NCI-H1417 (cell line): Measurements from ENCODE around the gene ARL8B.
"Not testable (repeated sequence)": the region's sequence is repeated elsewhere in the genome, so short reads cannot be mapped to it uniquely, and the experiment has no call there.

ENCODE experiments used
- DNase-seq, 3 experiments: peaks; one replicate each; lab custom pipeline; 2025; lab: John Stamatoyannopoulos, UW

Gene ARL8B

DNA sequence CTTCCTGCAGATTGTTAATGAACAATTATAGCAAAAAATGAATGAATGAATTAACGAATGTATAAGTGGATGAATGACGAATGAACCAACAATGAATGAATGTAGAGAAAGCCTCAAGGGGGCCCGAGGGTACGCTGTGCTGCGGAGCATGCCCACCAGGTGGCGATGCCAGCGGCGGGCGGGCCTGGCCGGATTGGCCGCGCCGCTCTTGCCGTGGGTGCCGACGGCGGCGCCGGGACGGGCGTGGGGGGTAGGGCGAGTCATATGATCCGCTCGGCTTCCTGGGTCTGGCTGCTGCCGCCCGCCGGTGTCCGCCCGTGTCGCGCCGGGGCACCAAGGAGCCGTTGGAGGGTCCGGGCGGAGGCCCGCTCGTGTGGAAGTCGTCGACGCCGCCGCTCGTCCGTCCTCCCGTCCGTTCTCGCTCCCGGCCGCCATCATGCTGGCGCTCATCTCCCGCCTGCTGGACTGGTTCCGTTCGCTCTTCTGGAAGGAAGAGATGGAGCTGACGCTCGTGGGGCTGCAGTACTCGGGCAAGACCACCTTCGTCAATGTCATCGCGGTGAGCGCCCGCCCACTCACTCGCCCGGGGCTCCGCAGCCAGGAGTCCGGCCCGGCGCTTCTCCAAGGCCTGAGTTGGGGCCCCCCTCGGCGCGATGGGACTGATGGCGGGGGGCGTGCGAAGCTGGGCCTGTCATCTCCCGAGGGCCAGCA, at the start of gene ARL8B:
Gene ARL8B (plus strand): TSS at position 263 of the 711 bp plus-strand sequence. CDS start 174 bp downstream, at position 437.
- peak; percentile 73 to 81 (median 81) for DNase-seq

DNA sequence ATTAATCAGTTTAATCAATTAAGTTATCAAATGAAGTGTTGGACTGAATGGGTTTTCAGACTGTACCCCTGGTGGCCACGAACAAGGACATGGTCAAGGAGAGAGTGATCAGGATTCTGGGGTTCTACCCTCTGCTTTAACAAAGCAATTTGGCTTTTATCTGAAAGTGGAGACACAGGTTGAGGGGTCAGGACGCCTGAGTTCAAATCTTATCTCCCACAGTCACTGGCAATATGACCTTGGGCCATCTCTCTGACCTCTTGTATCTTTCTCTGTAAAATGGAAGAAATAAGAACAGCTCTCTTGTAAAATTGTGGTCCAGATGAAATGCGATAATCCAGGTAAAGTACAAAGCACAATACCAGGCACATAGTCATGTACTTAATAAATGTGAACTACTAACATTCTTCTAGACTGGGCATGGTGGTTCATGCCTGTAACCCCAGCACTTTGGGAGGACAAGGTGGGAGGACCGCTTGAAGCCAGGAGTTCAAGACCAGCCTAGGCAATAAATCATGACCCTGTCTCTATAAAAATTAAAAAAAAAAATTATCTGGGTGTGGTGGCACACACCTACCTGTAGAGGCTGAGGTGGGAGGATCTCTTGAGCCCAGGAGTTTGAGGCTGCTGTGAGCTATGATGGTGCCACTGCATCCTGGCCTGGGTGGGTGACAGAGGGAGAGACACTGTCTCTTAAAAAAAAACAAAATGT, 48.6 kb upstream of the ARL8B start:
- no peak for DNase-seq

DNA sequence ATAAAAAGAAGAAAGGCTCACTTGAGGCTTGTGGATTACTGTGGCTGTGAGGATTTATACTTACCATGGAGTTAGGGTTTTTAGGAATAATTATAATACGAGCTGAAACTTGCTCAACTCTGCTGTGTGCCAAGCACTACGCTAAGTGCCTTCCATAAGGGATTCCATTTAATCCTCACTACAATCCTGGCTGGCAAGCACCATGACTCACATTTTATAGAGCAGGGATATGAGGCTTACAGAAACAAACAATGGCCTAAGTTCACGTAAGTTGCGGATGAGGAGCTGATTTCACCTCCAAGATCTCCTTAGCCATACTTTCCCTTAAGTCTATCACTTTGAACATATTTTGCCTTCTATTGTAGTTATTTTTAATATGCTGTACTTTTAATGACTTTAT, 43.9 kb upstream of the ARL8B start:
- no peak for DNase-seq

DNA sequence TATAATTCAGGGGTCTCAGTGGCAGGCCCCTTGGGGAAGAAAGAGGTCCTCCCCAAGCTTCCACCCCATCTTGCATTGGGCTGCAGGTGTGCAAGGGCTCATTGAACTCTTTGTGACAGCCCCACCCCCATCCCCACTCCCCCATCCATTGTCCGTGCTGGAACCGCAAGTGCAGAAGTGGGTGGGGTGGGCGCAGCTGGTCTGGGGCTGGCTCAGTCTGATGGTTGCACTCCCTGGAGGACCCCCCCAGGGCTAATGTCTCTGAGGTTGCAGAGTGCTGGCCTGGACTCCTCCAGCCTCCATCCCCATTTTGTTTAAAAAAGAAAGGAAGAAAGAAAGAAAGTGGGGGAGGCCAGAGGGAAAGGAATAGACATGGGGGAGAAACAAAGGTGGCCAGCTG, 42.3 kb upstream of the ARL8B start:
- DNase-seq: no peak

DNA sequence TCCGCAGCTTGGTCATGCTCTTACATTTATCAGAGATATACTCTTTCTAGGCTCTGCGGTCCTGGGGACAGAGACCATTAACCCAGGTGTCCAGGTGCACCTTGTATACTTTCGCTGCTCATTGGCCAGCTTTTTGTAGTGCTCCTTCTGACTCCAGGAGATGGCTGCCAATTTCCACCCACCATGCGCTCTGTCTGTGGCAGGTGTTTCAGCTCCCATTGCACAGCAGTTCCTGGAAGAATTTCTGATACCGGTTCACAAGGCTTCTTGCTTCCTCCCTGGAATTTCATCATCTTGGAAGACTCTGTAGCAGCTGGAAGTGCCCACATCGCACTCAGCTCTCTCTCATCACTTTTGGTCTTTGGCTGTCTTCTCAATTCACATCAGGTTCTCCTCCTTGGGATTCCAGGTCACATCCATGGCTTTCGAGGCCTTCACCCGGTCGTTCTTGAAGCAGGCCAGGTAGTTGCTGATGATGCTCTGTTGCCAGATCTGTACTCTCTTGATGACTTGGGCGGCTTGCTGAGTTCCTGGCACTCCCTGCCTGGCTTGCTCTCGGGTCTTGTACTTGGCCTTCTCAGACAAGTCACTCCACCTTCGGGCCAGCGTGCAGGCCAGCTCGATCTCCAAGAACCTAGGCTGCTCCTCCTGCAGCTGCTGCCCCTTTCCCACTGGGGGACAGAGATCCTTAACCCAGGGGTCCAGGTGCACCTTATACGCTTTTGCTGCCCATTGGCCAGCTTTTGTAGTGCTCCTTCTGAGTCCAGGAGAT, 41.1 kb upstream of the ARL8B start:
- no peak for DNase-seq

DNA sequence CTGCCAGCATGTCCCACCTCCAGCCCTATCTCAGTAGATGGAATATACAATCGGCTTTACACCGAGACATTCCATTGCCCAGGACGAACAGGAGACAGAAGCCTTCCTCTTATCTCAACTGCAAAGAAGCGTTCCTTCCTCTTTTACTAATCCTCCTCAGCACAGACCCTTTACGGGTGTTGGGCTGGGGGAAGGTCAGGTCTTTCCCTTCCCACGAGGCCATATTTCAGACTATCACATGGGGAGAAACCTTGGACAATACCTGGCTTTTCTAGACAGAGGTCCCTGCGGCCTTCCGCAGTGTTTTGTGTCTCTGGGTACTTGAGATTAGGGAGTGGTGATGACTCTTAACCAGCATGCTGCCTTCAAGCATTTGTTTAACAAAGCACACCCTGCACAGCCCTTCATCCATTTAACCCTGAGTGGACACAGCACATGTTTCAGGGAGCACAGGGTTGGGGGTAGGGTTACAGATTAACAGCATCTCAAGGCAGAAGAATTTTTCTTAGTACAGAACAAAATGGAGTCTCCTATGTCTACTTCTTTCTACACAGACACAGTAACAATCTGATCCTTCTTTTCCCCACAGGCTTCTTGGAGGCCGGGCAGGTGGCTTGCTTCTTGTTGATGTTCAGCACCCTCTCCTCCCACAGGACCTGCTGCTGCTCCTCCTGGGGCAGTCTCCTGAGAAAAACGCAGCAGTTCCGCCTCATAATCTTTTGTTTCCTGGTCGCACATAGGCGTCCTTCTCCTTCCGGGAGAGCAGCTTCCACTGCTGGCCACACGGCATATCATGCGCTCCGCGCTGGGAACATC, 39.9 kb upstream of the ARL8B start:
- not testable (repeated sequence) for DNase-seq

DNA sequence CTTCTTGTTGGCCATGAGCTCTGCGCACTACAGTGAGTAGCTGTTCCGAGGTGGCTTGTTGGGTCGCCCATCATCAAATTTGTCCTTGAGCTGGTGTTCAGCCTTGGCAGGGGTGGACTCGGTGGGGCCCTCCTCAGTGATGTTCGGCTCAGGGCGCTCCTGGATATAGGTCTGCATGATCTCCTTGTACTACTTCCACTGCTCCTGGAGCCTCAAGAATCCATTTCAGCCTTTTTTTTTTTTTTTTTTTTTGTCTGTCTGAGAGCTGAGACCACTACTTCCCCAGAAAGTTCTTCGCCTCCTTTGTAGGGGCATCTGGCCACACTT, 39.3 kb upstream of the ARL8B start:
- DNase-seq: no peak

DNA sequence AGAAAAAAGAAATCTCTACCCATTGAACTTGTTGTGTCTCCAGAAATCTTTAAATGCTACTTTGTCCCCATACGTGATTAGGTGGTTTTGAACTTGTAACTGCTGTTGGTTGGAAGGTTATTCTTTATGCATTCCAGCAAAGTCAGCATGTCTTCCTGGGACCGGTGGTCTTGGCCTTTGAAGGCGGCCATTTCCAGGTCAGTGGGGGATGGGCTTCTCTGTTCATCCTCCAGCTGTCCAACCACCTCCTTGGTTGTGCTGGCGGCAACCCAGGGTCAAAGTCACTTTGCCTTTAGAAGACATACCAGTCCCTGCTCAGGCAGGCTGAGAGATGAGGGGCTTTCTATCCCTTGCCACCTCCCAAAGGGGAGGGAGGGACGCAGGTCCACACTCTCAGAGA, 37.9 kb upstream of the ARL8B start:
- no peak for DNase-seq

DNA sequence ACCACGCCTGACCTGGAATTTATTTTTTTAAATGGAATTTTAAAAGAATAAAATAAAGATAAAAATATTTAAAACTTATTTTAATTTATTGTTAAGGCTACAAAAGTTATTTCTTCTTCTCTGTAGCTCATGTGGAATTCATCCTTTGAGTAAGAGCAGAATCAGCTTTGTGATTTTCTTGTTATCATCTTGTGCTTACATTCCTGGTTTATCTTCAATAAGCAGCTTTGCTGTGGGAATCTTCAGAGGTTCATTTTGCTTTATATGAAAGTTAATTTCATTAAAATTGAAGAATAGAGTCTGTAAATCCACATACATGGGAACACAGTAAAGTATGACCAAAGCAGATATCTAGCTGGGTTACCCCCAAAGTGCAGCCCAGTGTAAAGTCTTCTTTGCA, 35.4 kb upstream of the ARL8B start:
- DNase-seq: no peak

DNA sequence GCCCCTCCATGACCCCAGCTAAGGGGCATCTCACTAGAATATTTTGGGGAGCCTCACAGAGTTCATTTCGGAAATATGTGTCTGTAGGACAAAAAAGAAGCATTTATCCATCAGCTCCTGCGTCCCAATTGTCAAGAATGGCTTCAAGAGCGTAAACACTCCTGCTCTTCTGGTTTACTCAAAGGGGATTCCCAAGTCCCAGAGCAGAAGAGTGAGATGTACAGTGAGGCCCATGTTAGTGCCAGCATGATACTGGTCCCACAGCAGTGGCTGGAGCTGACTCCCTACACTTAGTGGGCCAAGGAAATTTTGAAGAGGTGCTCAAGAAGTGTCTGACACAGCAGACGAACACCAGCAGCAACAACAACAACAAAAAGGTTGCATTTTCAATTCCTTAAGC, 34.9 kb upstream of the ARL8B start:
- no peak for DNase-seq

DNA sequence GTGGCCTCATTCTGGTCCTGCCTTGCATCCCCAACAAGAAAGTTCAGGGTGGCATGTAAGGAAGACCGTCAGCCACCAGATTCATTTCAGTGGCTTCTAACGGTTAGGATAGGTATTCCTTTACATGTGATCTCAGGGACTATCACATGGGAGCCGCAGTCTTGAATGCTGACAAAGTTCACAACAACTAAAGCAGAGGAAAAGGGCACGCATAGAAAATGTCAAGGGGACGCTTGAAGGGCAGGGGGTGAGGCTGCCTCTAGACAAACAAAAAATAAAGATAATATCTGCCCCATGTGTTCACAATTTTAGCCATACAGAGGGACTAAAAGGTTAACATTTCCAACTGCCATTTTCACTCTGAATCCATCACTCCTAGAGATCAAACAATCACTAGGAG, 31.9 kb upstream of the ARL8B start:
- DNase-seq: peak in 1 of 3 experiments; percentile 13

DNA sequence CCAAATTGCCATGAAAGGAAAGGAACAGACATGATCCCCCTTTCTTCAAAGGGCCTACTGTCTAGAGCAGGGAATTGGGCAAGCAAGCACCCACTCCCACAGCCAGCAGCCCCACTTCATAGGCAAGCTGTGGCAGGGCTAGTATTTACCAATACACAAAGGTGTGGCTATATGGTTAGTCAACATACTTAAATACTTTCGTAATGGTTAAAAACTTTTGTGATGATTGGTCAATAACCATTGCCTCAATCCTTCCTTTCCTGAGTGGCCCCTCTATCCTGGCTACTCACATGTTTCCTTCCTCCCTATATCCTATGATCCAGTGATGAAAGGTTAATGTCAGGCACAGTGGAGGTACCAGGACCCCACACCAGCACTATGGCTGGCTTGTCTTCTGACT, 30.1 kb upstream of the ARL8B start:
- DNase-seq: no peak

DNA sequence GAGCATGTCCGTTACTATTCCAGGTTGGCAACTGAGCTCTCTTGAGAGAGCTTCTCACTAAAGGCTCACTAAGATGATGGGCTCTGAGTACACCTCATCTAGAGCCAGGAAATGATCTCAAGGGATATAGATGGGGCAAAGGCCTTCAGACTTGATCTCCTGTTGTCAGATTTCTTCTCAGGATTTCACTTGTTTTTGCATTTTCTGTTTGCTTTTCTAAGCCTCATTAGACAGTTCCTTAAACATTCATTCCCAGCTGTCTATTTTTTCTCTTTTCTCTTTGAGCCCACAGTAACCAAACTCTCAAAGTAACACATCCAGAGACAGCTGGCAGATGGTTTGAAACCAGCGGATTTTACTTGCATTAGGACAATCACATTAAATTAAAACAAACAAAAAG, 28.4 kb upstream of the ARL8B start:
- no peak for DNase-seq

DNA sequence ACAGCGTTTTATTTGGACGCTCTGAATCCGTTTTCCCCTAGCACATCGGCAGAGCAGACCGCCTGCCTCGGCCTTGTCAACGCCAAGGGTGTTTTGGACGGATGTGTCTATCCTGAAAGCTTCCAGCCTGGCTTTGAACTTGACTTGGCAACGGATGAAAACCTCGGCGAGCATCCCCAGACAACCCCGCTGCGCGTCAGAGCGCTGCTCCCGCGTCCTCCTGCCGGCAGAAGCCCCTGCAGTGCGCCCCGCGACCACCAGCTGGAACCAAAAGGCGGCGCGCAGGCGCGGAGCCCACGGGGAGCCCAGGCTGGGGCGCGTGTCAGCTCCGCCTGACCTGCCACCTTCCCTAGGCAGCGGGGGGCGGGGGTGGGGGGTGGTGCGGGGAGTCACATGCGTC, 26.2 kb upstream of the ARL8B start:
- DNase-seq: no peak

DNA sequence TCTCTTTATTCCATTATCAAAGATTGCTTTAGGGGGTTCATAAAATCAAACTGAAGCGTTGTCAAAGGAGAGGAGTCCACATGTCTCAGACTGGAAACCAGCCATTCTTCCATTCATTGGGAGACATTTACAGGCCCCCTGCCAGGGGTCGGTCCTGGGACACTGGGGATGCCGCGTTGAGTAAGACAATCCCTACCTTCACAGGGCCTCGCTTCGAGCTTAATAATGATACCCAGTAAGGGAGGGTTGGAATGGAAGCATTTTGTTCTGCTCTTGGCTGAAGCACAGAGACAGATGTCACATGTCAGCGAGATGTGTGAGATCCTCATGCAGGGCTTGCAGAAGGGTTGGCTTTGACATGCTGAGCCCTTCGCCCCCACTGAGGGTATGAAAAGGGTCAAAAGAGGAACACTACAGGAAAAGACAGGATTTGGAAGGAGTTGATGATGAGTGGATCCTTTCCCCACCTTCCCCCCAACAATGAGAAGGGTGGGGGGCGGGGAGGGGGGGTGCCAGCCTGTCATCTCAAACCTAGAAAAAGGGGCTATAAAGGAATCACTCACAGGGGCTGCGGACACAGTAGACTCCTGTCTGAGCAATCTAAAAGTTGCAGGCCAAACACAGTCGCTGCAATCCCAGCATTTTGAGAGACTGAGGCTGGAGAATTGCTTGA, 25.6 kb upstream of the ARL8B start:
- no peak for DNase-seq

DNA sequence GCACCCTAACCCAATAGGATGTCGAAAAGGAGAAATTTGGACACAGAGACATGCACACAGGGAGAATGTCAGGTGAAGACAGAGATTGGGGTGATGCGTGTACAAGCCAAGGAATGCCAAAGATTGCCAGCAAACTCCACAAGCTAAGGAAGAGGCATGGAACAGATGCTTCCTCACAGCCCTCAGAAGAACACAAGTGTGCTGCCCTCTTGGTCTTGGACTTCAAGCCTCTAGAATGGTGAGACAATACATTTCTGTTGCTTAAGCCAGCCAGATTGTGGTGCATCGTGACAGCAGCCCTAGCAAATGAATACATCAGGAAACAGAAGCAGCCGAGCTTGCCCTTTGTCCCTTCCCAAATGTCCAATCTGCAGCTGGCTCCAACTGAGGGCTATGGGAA, 23.7 kb upstream of the ARL8B start:
- DNase-seq: no peak

DNA sequence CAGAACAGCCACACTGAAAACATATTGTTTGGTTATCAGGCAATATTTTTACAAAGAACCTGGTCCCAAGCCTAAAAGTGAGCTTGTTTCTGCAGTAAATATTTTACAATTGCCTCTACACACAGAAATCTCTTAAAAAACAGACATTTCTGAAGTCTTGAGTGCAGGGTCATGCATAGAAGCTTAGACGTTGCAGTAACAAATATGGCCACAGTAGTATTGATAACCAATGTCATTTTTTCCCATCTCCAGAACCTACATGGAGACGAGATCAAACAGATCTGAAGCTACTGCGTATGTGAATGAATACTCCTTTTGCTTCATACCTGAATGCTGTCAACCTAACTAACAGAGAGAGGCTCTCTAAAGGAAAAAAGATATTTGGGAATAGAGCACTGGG, 19.6 kb upstream of the ARL8B start:
- DNase-seq: no peak

DNA sequence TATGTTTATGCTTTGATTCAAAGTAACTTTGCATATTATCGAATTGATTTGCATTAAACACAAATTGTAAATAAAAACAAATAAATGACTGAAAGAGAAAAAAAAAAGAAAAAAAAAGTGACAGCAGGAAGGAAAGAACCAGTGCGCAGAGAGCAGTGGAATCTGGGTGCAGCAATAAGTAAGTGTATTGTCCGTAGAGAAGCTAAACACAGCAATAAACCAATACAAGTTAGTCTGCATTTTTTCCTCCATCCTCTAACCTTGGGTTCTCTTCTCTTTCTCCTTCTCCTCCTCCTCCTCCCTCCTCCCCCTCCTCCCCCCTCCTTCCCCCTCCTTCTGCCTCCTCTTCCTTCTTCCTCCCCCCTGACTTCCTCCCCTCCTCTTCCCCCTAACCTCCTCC, 18.3 kb upstream of the ARL8B start:
- DNase-seq: no peak

DNA sequence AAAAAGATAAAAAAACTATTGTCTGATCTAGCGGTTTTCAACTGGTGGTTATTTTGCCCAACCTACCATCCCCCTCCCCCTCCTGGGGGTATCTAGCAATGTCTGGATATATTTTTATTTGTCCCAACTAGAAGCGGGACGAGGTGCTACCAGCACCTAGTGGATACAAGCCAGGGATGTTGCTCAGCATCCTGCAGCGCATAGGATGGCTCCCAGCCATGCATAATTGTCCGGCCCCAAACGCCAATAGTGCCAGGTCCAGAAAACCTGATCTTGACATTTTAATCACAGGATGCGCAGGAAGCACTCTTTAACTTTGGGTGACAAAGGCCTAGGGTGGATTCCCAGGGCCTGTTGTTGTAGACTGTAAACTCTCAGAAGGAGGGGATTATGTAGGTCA, 17.0 kb upstream of the ARL8B start:
- DNase-seq: no peak

DNA sequence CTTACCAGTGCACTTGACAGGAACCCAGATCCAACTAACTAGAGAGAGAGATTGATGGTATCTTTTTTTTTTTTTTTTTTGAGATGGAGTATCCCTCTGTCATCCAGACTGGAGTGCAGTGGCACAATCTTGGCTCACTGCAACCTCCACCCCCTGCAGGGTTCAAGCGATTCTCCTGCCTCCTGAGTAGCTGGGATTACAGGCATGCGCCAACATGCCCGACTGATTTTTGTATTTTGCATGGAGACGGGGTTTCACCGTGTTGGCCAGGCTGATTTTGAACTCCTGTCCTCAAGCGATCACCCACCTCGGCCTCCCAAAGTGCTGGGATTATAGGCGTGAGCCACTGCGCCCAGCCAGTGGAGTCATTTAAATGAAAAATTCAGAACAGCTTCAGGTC, 15.7 kb upstream of the ARL8B start:
- not testable (repeated sequence) for DNase-seq

DNA sequence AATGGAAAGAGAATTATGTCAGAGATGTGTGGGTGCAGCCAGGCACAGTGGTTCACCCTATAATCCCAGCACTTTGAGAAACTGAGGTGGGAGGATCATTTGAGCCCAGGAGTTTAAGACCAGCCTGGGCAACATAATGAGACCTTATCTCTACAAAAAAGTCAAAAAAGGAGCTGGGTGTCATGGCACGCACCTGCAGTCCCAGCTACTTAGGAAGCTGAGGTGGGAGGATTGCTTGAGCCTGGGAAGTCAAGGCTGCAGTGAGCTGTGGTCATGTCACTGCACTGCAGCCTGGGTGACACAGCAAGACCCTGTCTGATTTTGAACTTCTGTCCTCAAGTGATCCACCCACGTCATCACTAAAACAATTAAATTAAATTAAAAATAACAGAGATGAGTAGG, 15.2 kb upstream of the ARL8B start:
- DNase-seq: not testable (repeated sequence)

DNA sequence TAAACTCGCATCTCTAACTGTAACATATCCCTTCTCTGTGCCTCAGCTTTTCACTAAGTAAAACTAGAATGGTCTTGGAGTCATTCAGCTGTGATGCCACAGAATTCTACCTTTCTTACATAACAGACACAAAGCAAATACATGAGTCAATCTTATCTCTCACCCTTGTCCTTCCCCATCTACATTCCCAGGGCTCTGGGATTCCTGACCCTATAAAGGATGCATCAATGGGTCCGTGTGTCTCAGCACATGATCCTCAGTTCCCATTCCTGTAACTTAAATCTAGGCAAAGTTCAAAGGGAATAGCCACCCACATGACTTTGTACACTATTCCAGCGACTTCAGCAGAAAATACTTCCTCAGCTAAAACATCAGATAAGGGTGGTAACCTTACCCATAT, 11.8 kb upstream of the ARL8B start:
- DNase-seq: no peak
